Measurements from ENCODE around the gene KPRP. TPM values are rescaled to one million over a fixed set of nuclear protein-coding genes. Genes with fewer than 3 reads are reported as not detected.

The KPRP gene, protein sequence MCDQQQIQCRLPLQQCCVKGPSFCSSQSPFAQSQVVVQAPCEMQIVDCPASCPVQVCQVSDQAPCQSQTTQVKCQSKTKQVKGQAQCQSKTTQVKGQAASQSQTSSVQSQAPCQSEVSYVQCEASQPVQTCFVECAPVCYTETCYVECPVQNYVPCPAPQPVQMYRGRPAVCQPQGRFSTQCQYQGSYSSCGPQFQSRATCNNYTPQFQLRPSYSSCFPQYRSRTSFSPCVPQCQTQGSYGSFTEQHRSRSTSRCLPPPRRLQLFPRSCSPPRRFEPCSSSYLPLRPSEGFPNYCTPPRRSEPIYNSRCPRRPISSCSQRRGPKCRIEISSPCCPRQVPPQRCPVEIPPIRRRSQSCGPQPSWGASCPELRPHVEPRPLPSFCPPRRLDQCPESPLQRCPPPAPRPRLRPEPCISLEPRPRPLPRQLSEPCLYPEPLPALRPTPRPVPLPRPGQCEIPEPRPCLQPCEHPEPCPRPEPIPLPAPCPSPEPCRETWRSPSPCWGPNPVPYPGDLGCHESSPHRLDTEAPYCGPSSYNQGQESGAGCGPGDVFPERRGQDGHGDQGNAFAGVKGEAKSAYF
- not detected in 2 replicates for total RNA-seq (2014; rRNA removed; shearing (Covaris generic))
- polyA plus RNA-seq (2014; cell fraction: nucleus; rRNA removed), result not detected in 2 replicates

DNA sequence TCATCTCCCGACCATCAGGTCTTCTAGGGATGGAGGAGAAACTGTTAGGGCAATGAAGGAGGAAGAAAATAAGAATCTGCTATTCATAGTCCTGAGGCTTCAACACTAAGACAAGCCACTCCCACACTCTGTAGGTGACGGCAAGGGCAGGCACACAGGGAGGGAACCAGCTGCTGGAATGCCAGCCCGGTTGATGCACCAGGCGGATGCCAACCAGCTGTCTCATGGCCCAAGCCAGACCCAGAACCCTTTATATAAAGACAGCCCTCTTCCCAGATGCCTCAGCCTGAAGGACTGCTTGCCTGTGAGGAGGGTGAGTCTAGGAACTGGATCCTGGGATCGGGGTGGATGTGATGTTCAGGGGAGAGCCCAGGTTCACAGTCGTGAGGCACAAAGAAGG is at the start of gene KPRP:
Gene KPRP (plus strand): TSS at position 279 of the 400 bp plus-strand sequence. CDS start 1,564 bp downstream, outside the sequence.
- no peak for DNase-seq (ENCODE audit: extremely low read depth, low read depth)

DNA sequence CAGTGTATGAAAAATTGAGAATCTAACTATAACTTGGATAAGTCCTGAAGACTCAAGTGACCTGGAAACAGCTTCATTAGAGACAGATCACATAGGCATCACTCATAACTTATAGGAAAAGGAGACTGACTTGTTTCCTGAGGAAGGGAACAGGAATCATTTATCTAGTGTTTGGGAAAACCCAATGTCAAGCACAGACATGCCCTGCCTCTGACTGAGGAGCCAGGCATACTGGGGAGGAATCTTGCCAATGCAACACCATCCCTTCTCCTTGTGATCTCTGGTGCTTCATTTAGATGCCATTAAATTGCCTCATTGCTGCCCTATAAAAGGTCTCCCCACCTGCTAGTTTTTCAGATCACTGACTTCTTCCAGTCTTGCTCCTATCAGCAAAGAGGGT is 39.6 kb upstream of the KPRP start:
- DNase-seq (ENCODE audit: extremely low read depth, low read depth), result no peak

DNA sequence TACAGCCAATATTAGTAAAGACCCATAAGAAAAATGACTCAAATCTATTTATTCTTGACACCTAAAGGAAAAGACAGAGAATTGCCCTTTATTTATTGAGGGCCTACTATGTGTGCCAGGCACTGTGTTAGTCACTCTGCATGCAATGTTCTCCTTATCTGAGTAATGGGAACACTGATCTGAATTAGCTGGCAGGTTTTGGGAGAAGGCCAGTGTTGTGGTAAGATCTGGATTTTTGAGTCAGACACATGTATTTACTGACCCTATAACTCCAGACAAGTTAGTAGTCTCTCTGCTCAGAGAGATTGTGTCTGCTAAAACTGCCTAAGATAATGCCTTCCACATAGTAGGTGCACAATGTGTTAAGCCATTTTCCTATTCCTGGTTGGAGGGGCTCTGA is 32.6 kb upstream of the KPRP start:
- no peak for DNase-seq (ENCODE audit: extremely low read depth, low read depth)

DNA sequence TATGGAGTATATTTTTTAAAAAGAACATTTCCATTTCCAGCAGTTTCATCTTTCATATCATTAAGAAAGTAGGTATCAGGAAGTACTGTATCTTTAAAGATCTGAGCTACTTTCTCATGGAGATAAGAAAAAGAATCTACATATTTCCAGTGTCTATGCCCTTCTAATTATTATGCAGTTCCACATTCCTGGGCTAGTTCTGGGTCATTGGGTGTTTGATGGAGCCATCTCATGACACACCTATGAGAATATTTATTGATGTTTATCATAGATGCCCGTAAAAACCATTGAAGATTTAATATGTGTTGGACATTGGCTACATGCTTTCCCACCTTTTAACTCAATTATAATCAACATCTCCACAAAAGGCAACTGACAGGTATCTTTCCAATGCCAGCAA is 28.8 kb upstream of the KPRP start:
- no peak for DNase-seq (ENCODE audit: extremely low read depth, low read depth)

DNA sequence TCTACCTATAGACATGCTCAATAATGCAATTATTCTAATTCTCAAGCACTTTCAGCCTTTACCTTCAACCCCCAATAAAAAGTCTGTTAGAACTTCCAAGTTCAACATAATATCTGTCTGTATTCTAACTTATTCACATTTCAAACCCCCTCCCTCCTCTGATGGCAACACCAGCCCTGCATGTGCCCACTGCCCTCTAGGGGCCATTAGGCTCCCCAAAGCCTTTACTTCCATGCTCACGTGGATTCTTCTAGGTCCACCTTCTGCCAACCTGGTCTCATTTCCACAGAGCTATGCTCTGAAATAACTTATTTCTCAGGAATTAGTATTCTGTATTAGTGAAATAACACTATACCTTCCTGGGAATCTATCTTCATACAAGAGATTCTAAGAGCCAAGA is 22.2 kb upstream of the KPRP start:
- no peak for DNase-seq (ENCODE audit: extremely low read depth, low read depth)

DNA sequence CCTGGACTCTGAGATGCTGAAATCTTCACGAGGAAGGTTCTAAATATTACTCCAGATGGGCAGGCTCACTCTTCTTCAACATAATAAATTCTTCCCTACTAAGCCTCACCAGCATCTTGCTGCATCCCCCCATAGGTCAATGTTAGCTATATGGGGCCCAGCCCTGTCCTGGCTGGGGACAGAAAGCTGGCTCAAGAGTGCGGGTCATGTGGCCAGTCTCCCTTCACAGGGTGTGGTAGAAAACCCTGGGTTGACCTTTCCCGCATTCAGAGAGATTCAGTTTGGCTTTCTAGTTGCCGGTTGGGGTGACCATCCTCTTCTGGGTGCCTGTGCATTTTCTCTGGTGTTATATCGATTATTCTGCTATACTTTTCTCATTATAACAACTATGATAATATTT is 19.8 kb upstream of the KPRP start:
- DNase-seq (ENCODE audit: extremely low read depth, low read depth), result no peak

DNA sequence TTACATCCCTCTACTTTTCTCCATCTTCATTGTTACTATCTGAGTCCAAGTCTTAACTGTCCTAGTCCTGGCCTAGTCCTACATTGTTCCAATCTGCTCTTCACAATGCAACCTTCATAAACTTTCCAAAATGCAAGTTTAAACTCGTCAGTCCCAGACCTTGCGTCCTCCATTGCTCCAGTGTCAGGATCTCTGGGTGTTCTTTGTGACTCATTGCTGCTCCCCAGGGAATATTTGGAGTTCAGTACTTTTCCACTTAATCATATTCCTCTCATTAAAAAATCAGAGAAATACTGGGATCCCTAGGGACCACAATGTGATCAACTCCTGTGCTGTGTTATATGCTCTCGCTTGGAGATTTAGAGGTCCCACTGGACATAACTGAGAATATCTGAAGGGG is 18.0 kb upstream of the KPRP start:
- DNase-seq (ENCODE audit: extremely low read depth, low read depth), result no peak

DNA sequence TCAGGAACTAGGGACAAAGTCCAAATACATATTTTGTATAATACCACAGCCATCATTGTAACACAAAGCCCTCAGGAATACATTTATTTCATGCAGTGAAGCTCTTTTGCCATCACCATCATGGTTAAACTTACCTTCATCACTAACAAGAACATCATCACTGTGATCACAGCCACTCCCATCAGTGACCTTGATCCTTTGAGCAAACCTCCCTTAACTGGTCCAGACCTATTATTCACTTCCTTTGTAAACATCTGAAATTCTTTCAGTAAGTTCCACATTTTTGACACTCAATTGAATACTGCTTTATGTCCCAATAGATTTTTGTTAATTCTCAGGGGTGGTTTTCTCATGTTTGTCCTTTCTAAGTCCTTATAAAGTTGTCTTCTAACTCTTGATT is 16.2 kb upstream of the KPRP start:
- DNase-seq (ENCODE audit: extremely low read depth, low read depth), result no peak

DNA sequence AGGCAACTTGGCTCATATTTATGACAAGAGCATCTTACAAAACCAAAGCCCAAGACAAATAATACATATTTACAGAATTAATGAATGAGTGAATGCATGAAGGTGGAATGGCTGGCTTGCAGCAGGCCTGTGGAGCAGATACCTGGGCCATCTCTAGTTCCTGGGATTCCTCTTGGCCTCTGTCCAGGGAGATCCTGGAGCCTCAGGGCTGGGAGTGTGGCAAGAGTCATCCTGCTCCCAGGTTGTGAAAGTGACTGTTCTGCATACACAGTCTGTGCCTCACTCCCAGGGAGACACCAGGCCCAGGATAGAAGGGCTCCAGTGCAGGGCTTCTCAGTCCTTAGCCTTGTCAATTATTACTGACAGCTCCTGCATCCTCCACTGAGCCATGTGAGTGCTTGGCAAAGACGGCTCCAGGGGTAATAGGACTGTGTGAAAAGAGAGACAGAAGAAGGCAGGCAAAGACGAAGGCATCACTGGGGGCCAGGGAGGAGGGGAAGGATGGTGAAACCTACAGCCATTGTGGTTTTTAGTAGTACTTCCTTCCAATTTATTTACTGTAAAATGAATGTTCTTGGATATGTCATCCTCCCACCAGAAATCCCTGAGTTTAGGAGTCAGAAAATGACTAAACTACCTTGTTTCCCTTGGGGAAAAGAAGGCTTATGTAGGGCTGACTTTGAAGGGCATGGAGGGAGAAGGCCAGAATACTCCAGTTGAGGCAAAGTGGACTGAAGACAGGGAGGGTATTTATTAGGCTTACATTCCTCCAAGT is 14.3 kb upstream of the KPRP start:
- DNase-seq (ENCODE audit: extremely low read depth, low read depth), result no peak

DNA sequence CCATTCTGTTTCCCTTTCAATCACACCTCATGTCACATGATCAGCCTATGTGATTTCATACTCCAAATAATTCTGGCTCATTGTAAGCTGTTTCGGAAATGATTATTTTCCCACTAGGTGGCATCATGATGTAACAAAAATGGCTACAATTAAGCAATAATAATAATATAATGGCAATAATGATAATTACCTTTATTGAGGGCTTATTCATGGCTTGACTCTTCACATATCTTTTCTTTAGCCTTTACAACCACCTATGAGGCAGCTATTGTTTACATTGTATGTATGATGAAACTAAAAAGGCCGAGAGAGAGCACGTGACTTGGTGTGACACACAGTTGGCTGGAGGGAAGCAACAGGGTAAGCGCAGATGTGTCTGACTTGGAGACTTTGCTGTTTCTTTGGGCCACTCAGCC is 12.5 kb upstream of the KPRP start:
- no peak for DNase-seq (ENCODE audit: extremely low read depth, low read depth)

DNA sequence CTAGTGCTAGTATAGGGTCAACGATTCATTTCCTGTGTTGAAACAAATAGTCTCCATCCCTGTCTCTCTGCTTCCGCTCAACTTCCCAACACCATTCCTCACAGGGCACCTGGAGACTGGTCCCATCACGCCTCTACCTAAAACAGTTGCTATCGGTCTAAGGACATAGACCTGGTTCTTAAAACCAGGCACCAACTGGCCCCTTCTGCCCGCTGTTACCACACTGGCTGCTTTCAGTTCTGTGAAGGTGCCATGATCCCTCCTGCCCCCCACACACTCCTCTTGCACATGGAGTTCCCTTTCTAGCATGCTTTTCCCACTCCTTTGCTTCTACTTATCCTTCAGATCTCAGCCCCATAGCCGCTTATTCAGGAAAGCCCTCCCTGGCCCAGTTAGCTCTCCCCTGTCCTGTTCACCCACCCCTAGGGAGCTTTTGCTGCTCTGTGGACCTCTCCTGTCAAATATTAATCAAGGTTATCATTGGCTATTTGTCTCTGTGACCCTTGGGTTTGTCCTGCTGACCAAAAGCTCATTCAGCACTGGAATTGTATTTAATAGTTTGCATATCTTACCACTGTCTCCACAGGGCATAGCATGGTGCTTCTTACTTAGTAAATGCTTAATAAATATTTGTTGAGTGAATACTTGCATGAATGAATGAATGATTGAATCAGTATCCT is 11.9 kb upstream of the KPRP start:
- no peak for DNase-seq (ENCODE audit: extremely low read depth, low read depth)

DNA sequence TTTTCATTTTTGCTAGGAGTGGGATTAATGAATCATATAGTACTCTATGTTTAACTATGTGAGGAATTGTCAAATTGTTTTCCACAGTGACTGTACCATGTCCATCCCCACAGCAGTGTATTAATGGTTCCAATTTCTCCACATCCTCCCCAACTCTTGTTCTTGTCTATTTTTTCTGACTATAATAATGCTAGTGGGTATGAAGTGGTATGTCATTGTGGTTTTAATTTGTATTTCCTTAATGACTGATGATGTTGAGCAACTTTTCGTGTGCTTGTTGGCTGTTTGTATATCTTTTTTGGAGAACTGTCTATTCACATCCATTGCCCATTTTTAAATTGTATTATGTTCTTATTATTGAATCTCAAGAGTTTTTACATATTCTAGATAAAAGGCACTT is 10.0 kb upstream of the KPRP start:
- DNase-seq (ENCODE audit: extremely low read depth, low read depth), result no peak

DNA sequence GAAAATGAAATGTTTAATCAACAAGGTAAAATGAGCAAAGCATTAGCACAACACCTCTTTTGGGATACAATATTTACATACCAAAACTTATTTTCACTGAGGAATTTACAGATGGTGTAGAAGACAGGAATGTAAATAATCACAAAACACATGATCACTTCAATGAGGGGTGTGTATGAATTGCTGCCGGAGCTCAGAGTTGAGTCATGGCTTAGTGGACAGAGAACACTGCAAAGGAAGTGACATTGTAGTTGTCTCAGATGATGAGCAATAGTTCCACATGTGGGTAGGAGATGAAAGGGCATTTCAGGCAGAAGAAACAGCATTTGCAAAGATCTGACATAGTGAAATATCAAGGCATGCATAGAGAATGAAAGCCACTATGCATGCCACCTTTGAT is 5.6 kb upstream of the KPRP start:
- no peak for DNase-seq (ENCODE audit: extremely low read depth, low read depth)

DNA sequence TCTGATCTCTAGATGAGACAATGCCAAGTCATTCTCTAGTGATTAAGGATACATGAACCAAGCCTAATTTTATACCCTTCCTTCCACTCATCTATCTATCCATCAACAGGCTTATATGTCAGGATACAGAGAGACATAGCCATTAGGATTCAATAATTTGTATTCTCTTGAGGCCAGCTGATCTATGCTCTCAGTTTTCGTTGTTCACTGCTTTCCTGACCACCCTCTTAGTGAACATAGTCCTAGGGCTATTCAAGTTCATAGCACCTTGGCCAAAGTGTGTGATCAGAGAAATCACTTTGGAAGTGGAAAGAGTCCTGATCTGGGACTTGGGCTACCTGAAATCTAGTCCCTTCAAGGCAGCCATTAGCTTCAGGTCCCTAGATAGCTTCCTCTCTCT is 4.2 kb upstream of the KPRP start:
- DNase-seq (ENCODE audit: extremely low read depth, low read depth), result no peak

DNA sequence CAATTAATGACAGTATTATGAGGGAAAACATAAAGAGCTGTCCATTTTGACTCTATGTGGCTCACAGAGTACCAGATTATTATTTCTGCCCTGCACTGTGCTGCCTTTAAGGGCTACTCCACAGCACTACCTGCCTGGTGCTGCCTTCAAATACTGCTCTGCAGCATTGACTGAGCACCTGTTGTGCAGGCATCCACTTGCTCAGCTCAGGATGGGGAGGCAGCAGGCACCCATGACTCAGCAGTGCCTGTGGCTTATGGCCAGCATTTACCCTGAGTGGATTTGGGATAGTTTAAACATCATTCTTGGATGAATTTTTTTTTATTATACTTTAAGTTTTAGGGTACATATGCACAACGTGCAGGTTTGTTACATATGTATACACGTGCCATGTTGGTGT is 953 bp upstream of the KPRP start:
- no peak for DNase-seq (ENCODE audit: extremely low read depth, low read depth)

DNA sequence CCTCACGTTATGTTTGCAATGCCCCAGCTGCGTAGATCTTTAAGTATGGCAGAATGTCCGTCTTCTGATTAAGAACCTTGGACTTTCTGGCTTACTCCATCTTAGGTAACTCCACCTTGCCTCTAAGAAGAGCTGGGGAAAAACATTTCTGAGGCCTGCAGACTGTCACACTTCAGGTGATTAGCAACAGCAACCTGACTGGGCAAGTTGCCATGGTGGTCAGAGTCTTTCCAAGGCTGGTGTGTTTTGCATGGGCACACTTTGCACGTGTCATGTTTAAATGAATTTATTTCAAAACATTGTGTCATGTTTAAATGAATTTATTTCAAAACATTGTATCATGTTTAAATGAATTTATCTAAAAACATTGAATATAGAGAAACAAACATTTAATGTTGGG is 811 bp downstream of the KPRP start:
- DNase-seq (ENCODE audit: extremely low read depth, low read depth), result no peak

DNA sequence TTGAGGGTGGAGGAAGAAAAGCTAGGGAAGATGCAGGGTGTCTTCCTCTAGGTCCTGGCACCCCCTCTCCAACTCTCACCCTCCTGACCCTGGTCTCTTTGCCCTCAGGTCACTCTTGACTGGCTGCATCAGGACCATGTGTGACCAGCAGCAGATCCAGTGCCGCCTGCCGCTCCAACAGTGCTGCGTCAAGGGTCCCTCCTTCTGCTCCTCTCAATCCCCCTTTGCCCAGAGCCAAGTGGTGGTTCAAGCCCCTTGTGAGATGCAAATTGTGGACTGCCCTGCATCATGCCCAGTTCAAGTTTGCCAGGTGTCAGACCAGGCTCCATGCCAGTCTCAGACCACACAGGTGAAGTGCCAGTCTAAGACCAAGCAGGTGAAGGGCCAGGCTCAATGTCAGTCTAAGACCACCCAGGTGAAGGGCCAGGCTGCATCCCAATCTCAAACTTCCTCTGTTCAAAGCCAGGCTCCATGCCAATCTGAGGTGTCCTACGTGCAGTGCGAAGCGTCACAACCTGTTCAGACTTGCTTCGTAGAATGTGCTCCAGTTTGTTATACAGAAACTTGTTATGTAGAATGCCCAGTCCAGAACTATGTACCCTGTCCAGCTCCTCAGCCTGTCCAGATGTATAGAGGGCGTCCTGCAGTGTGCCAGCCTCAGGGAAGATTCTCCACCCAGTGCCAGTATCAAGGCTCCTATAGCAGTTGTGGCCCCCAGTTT is 1.8 kb downstream of the KPRP start:
- no peak for DNase-seq (ENCODE audit: extremely low read depth, low read depth)

DNA sequence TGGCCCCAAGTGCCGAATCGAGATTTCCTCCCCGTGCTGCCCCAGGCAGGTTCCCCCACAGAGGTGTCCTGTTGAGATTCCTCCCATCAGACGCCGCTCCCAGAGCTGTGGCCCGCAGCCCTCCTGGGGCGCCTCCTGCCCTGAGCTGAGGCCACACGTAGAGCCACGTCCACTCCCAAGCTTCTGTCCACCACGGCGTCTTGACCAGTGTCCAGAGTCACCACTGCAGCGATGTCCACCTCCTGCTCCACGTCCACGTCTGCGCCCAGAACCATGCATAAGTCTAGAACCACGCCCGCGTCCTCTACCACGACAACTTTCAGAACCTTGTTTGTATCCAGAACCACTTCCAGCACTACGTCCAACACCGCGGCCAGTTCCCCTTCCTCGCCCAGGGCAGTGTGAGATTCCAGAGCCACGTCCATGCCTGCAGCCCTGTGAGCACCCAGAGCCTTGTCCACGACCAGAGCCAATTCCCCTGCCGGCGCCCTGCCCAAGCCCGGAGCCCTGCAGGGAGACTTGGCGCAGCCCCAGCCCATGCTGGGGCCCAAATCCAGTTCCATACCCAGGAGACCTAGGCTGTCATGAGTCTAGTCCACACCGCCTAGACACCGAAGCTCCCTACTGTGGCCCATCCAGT is 2.8 kb downstream of the KPRP start:
- DNase-seq (ENCODE audit: extremely low read depth, low read depth), result no peak

DNA sequence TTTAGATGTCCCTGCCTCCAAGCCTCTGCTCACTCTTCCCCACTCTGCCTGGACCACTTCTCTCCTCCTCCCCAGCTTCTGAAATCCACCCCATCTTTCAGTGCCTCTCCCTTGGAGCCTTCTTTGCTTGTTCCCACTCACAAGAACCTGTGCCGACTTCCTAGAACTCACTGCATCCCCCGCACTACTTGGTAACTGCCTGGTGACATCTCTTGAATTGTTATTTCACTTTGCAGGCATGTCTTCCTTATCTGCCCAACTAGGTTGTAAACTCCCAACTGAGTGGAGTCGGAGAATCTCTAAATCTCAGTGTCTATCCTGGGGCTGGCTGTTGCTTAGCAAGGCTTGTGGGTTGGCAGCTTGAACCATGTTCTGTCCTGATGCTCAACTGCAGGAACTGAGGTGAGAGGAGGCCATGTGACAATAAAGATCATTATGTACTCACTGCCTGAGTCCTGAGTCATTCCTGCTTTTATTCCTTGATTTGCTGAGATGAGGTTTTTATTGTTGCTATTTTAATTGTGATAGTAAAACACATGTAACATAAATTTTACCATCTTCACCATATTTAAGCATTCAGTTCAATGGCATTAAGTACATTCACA is 3.9 kb downstream of the KPRP start:
- no peak for DNase-seq (ENCODE audit: extremely low read depth, low read depth)

Measured in NCI-H460 (cell line).